Measurements from ENCODE around the gene IL32.

IL32 gene

GRCh38 chr16:3059041-3059722, 6.3 kb upstream of the IL32 start:
- TF ChIP-seq REST (IDR thresholded peaks at IDR 0.05; ENCODE audit: insufficient read depth in 1 of 2, low read depth in 2 of 2, low read length in 2 of 2) (no peak), FOXP2 (optimal IDR thresholded peaks at IDR 0.05; ENCODE audit: borderline replicate concordance, extremely low read depth, extremely low read length, insufficient read depth) (peak; percentile 50), TAF1 (IDR thresholded peaks at IDR 0.05; ENCODE audit: borderline replicate concordance, insufficient read depth, low read length) (no peak), SIN3A (IDR thresholded peaks at IDR 0.05; ENCODE audit: borderline replicate concordance, insufficient read depth, low read length) (no peak)

- TF ChIP-seq TAF1 (IDR thresholded peaks at IDR 0.05; ENCODE audit: borderline replicate concordance, insufficient read depth, low read length) (no peak), REST (IDR thresholded peaks at IDR 0.05; ENCODE audit: insufficient read depth in 1 of 2, low read depth in 2 of 2, low read length in 2 of 2) (no peak), SIN3A (IDR thresholded peaks at IDR 0.05; ENCODE audit: borderline replicate concordance, insufficient read depth, low read length) (no peak), POLR2AphosphoS5 (IDR thresholded peaks at IDR 0.05; ENCODE audit: low read depth, low read length) (no peak), FOXP2 (optimal IDR thresholded peaks at IDR 0.05; ENCODE audit: borderline replicate concordance, extremely low read depth, extremely low read length, insufficient read depth) (no peak)
Measured at GRCh38 chr16:3059723-3060242, 5.7 kb upstream of the IL32 start.

GRCh38 chr16:3060339-3061127, 4.9 kb upstream of the IL32 start:
- TF ChIP-seq POLR2AphosphoS5 (IDR thresholded peaks at IDR 0.05; ENCODE audit: low read depth, low read length), result no peak
- no peak for TF ChIP-seq REST (IDR thresholded peaks at IDR 0.05; ENCODE audit: insufficient read depth in 1 of 2, low read depth in 2 of 2, low read length in 2 of 2)
- TF ChIP-seq FOXP2 (optimal IDR thresholded peaks at IDR 0.05; ENCODE audit: borderline replicate concordance, extremely low read depth, extremely low read length, insufficient read depth), result no peak
- TF ChIP-seq SIN3A (IDR thresholded peaks at IDR 0.05; ENCODE audit: borderline replicate concordance, insufficient read depth, low read length), result no peak
- TF ChIP-seq TAF1 (IDR thresholded peaks at IDR 0.05; ENCODE audit: borderline replicate concordance, insufficient read depth, low read length), result no peak

- TF ChIP-seq POLR2AphosphoS5 (IDR thresholded peaks at IDR 0.05; ENCODE audit: low read depth, low read length) (no peak), SIN3A (IDR thresholded peaks at IDR 0.05; ENCODE audit: borderline replicate concordance, insufficient read depth, low read length) (no peak)
Measured at GRCh38 chr16:3062553-3062952, 2.9 kb upstream of the IL32 start.

GRCh38 chr16:3063625-3064386, 1.6 kb upstream of the IL32 start:
- TF ChIP-seq REST (IDR thresholded peaks at IDR 0.05; ENCODE audit: insufficient read depth in 1 of 2, low read depth in 2 of 2, low read length in 2 of 2) (no peak), TAF1 (IDR thresholded peaks at IDR 0.05; ENCODE audit: borderline replicate concordance, insufficient read depth, low read length) (no peak), FOXP2 (optimal IDR thresholded peaks at IDR 0.05; ENCODE audit: borderline replicate concordance, extremely low read depth, extremely low read length, insufficient read depth) (no peak), SIN3A (IDR thresholded peaks at IDR 0.05; ENCODE audit: borderline replicate concordance, insufficient read depth, low read length) (no peak), POLR2AphosphoS5 (IDR thresholded peaks at IDR 0.05; ENCODE audit: low read depth, low read length) (no peak)

Data from PFSK-1 (cell line).